Measurements from ENCODE around the gene ACTR2. TPM values are rescaled to one million over a fixed set of nuclear protein-coding genes. Genes with fewer than 3 reads are reported as not detected.
"Not testable (repeated sequence)": the region's sequence is repeated elsewhere in the genome, so short reads cannot be mapped to it uniquely, and the experiment has no call there.

Gene ACTR2
- total and polyA plus RNA-seq, 2 of the 13 experiments (the other 11 are each of a cell fraction or from before 2014, with no cell fraction given) = 51.2 to 100 TPM

- ATAC-seq; H3K4me3 ChIP-seq (replicated peaks in 1 of 3; ENCODE audit: insufficient read depth in 1 of 3, low read depth in 2 of 3, low read length in 3 of 3); H3K27me3 ChIP-seq (ENCODE audit: control insufficient read depth in 1 of 2, insufficient read depth in 2 of 2, low read length in 2 of 2); H3K79me2 ChIP-seq (ENCODE audit: insufficient read depth, low read length); in situ Hi-C loops (cut with HindIII; ENCODE audit: extremely low pct_ligation_motif_present, low pct_unique_long_range_greater_than_20kb); H3K27ac ChIP-seq (ENCODE audit: extremely low read length, insufficient read depth, low read length); DNase-seq (ENCODE audit: low spot score); H2AFZ ChIP-seq (ENCODE audit: low read length); H3K9me3 ChIP-seq (ENCODE audit: low read length); H4K20me1 ChIP-seq (ENCODE audit: insufficient read depth, low read length); CTCF ChIA-PET (ENCODE audit: low intra/inter-chr PET ratio, low total read pairs); H3K9ac ChIP-seq (ENCODE audit: insufficient read depth, low read depth, low read length); H3K4me2 ChIP-seq (ENCODE audit: low read depth, low read length); intact Hi-C loops (cut with micrococcal nuclease; ENCODE audit: unreplicated experiment); FAIRE-seq; POLR2A ChIA-PET; BruUV-seq (replicated peaks); TF ChIP-seq FOXP1 (CRISPR knock-in tag; IDR thresholded peaks at IDR 0.05): not testable (repeated sequence)
- WGBS (ENCODE audit: low lambda C conversion rate) = over 99% methylated on average over 7 of the region's 7 CpGs
- H3K36me3 ChIP-seq (replicated peaks in 1 of 2; ENCODE audit: control insufficient read depth in 1 of 2, insufficient read depth in 2 of 2, low read length in 2 of 2) = peaks cover 38 to 85% of the 10 kb centered on the region in 2 experiments
- peaks cover 19% of the 10 kb centered on the region for H3K4me1 ChIP-seq (ENCODE audit: insufficient read depth, low read length)
- TF ChIP-seq FOXP1 (IDR thresholded peaks at IDR 0.05) = peak; percentile 95
Observed at GRCh38 chr2:65317351-65317750, 89.7 kb downstream of the ACTR2 start.

GRCh38 chr2:65317841-65318240 is 90.2 kb downstream of the ACTR2 start:
- BruUV-seq (replicated peaks) = no TSS peak
- TF ChIP-seq U2AF1 (optimal IDR thresholded peaks at IDR 0.05; ENCODE audit: low read depth, low read length) (no peak), NRL (CRISPR knock-in tag; IDR thresholded peaks at IDR 0.05; ENCODE audit: borderline replicate concordance) (no peak), ZFP36L1 (CRISPR knock-in tag; IDR thresholded peaks at IDR 0.05) (no peak), NR2F1 (CRISPR knock-in tag; IDR thresholded peaks at IDR 0.05) (no peak), ZNF691 (CRISPR knock-in tag; IDR thresholded peaks at IDR 0.05; ENCODE audit: borderline replicate concordance, low read depth) (no peak), ATRX (CRISPR knock-in tag; IDR thresholded peaks at IDR 0.05; ENCODE audit: borderline replicate concordance) (no peak), ZUFSP (CRISPR knock-in tag; IDR thresholded peaks at IDR 0.05; ENCODE audit: borderline replicate concordance) (no peak), ZNF280B (CRISPR knock-in tag; IDR thresholded peaks at IDR 0.05; ENCODE audit: borderline replicate concordance) (no peak), ZNF777 (CRISPR knock-in tag; IDR thresholded peaks at IDR 0.05) (no peak), MXD4 (CRISPR knock-in tag; IDR thresholded peaks at IDR 0.05) (no peak), RFX3 (CRISPR knock-in tag; IDR thresholded peaks at IDR 0.05) (no peak), ATF2 (CRISPR knock-in tag; IDR thresholded peaks at IDR 0.05) (no peak)
- peaks cover 2% of the 10 kb centered on the region for H3K79me2 ChIP-seq (ENCODE audit: insufficient read depth, low read length)
- WGBS (ENCODE audit: low lambda C conversion rate) = 97% methylated on average over 7 of the region's 7 CpGs
- H3K27me3 ChIP-seq (ENCODE audit: control insufficient read depth in 1 of 2, insufficient read depth in 2 of 2, low read length in 2 of 2) = no peaks in the 10 kb centered on the region
- no peak overlapping the region for H2AFZ ChIP-seq (ENCODE audit: low read length)
- FAIRE-seq (no peak), DNase-seq (ENCODE audit: low spot score) (no peak), ATAC-seq (no peak)
- CTCF ChIA-PET (ENCODE audit: low intra/inter-chr PET ratio, low total read pairs) = no interaction called here
- H3K36me3 ChIP-seq (replicated peaks in 1 of 2; ENCODE audit: control insufficient read depth in 1 of 2, insufficient read depth in 2 of 2, low read length in 2 of 2) = peaks cover 37 to 80% of the 10 kb centered on the region in 2 experiments
- H3K4me2 ChIP-seq (ENCODE audit: low read depth, low read length) = no peak overlapping the region
- H3K4me1 ChIP-seq (ENCODE audit: insufficient read depth, low read length) = peaks cover 19% of the 10 kb centered on the region
- POLR2A ChIA-PET = no interaction called here
- peaks cover 4% of the 10 kb centered on the region; the same call in 1 of the 2 replicates for H4K20me1 ChIP-seq (ENCODE audit: insufficient read depth, low read length)
- H3K27ac ChIP-seq (ENCODE audit: extremely low read length, insufficient read depth, low read length) = no peak overlapping the region
- in situ Hi-C loops (cut with HindIII; ENCODE audit: extremely low pct_ligation_motif_present, low pct_unique_long_range_greater_than_20kb) = no loop called here
- intact Hi-C loops (cut with micrococcal nuclease; ENCODE audit: unreplicated experiment) = no loop called here
- H3K9ac ChIP-seq (ENCODE audit: insufficient read depth, low read depth, low read length) = no peak overlapping the region
- H3K4me3 ChIP-seq (replicated peaks in 1 of 3; ENCODE audit: insufficient read depth in 1 of 3, low read depth in 2 of 3, low read length in 3 of 3) = no peak overlapping the region
- H3K9me3 ChIP-seq (ENCODE audit: low read length) = no peaks in the 10 kb centered on the region

Measured in HepG2 (cell line).